ENCODE data around the gene ANKRD66. TPM values are rescaled to one million over a fixed set of nuclear protein-coding genes. Genes with fewer than 3 reads are reported as not detected.
"Not testable (repeated sequence)": the region's sequence is repeated elsewhere in the genome, so short reads cannot be mapped to it uniquely, and the experiment has no call there.

The ANKRD66 gene
- total RNA-seq, 4 donors from 2014 or later = not detected

- TF ChIP-seq CTCF (IDR thresholded peaks at IDR 0.05) = no peak
- ATAC-seq (ENCODE audit: low FRiP score) (no peak), DNase-seq (ENCODE audit: low spot score) (no peak)
These were observed 9.8 kb upstream of the ANKRD66 start for GRCh38 chr6:46736906-46737305.

- DNase-seq (ENCODE audit: low spot score) (no peak), ATAC-seq (ENCODE audit: low FRiP score) (no peak)
- no peak for TF ChIP-seq CTCF (IDR thresholded peaks at IDR 0.05)
These were observed 5.3 kb upstream of the ANKRD66 start for GRCh38 chr6:46741482-46741881.

- TF ChIP-seq CTCF (IDR thresholded peaks at IDR 0.05) = no peak
- no peak for ATAC-seq (ENCODE audit: low FRiP score)
- DNase-seq (ENCODE audit: low spot score) = no peak
These were observed 4.8 kb upstream of the ANKRD66 start for GRCh38 chr6:46741910-46742309.

- TF ChIP-seq CTCF (IDR thresholded peaks at IDR 0.05) = no peak
- ATAC-seq (ENCODE audit: low FRiP score) (no peak), DNase-seq (ENCODE audit: low spot score) (no peak)
These were observed 3.1 kb upstream of the ANKRD66 start for GRCh38 chr6:46743425-46744158.

- not testable (repeated sequence) for ATAC-seq (ENCODE audit: low FRiP score); DNase-seq (ENCODE audit: low spot score)
These were observed 2.5 kb upstream of the ANKRD66 start for GRCh38 chr6:46744159-46744725.

- DNase-seq (ENCODE audit: low spot score) = no peak
- no peak for TF ChIP-seq CTCF (IDR thresholded peaks at IDR 0.05)
- ATAC-seq (ENCODE audit: low FRiP score) = no peak
These were observed 760 bp upstream of the ANKRD66 start for GRCh38 chr6:46745973-46746372.

GRCh38 chr6:46748940-46749503 lies 2.3 kb downstream of the ANKRD66 start:
- ATAC-seq (ENCODE audit: low FRiP score) (no peak), DNase-seq (ENCODE audit: low spot score) (no peak)
- no peak for TF ChIP-seq CTCF (IDR thresholded peaks at IDR 0.05)

Measured in omental fat pad (tissue), 4 donors.